GM13976 (cell line): Measurements from ENCODE around the gene DOHH.

ENCODE experiments used
- DNase-seq: peaks from one replicate; pipeline ENCODE4 v3.0.0; 2012; ENCODE audit warnings: low spot score
- in situ Hi-C: fragments of 300-500 bp; cut with MboI; formaldehyde crosslinking; loops from one replicate; pipeline ENCODE4 v1.12.0; 2022; ENCODE audit warnings: low sequenced_read_pairs, mixed read lengths, inconsistent platforms; ENCODE audit not compliant: unreplicated experiment
- TF ChIP-seq, protein P1 (sequence below): IDR thresholded peaks from 2 replicates; pipeline ENCODE4 v1.5.1; 2012; ENCODE audit warnings: borderline replicate concordance, mild to moderate bottlenecking; ENCODE audit not compliant: insufficient read depth; ENCODE audit errors: extremely low read depth, missing control alignments, control extremely low read depth

DOHH gene

DNA sequence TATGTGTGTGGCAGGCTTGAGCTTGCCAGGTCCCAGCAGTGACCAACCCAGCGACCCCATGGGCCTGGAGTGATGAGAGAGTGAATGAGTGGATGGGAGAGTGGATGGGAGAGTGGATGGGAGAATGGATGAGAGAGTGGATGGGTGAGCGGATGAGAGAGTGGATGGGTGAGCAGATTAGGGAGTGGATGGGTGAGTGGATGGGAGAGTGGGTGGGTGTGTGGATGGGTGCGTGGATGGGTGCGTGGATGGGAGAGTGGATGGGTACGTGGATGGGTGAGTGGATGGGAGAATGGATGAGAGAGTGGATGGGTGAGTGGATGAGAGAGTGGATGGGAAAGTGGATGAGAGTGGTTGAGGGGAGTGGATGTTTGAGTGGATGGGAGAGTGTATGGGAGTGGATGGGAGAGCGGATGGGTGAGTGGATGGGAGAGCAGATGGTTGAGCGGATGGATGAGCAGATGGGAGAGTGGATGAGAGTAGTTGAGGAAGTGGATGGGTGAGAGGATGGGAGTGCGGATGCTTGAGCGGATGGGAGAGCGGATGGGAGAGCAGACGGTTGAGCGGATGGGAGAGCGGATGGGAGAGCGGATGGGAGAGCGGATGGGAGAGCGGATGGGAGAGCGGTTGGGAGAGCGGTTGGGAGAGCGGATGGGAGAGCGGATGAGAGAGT is 28.2 kb upstream of the DOHH start:
- in situ Hi-C loops: no loop called here
- TF ChIP-seq, protein P1, sequence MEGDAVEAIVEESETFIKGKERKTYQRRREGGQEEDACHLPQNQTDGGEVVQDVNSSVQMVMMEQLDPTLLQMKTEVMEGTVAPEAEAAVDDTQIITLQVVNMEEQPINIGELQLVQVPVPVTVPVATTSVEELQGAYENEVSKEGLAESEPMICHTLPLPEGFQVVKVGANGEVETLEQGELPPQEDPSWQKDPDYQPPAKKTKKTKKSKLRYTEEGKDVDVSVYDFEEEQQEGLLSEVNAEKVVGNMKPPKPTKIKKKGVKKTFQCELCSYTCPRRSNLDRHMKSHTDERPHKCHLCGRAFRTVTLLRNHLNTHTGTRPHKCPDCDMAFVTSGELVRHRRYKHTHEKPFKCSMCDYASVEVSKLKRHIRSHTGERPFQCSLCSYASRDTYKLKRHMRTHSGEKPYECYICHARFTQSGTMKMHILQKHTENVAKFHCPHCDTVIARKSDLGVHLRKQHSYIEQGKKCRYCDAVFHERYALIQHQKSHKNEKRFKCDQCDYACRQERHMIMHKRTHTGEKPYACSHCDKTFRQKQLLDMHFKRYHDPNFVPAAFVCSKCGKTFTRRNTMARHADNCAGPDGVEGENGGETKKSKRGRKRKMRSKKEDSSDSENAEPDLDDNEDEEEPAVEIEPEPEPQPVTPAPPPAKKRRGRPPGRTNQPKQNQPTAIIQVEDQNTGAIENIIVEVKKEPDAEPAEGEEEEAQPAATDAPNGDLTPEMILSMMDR: no peak
- DNase-seq: no peak

DNA sequence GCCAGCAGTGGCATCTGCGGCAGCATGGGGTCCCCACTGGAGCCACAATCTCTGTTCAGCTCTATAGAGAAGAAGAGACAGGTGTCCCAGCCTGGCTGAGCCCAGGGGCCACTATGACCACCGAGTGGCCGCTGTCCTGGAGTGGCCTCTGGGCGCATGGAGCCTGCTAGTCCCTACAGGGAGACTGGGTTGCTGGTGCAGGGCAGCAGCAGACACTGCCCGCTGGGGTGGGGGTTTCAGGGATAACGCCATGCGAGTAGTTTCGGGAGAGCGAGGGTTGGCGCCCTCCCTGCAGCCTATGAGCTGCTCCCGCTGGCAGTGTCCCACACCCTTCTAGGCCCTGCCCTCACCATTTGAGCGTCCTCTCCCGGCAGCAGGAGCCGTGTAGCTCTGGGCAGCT is 27.6 kb upstream of the DOHH start:
- in situ Hi-C loops: no loop called here
- TF ChIP-seq, protein P1: no peak
- DNase-seq: no peak

DNA sequence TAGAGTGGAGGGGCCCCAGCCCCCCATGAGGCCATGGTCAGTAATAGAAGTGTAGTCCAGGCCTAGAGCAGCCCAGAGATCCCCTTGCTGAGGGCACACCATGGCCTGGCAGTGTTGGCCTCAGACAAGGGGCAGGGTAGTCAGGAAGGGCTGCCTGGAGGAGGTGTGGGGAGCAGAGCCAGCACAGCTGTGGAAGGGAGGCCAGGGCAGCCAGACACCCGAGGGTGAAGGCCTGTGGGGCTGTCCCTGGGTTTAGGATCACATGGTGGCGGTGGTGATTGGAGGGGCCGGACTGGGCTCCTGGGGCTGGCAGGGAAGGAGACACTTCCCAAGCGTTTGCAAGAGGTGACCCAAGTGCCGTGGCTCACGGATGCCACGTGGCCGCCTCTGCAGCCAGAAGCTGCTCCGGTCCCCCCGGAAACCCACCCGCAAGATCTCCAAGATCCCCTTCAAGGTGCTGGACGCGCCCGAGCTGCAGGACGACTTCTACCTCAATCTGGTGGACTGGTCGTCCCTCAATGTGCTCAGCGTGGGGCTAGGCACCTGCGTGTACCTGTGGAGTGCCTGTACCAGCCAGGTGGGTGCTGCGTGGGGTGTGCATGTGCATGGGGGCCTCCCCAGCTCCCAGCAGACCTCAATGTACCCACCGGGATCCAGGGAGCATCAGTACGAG is 26.9 kb upstream of the DOHH start:
- TF ChIP-seq, protein P1: no peak
- in situ Hi-C loops: no loop called here
- DNase-seq: no peak

DNA sequence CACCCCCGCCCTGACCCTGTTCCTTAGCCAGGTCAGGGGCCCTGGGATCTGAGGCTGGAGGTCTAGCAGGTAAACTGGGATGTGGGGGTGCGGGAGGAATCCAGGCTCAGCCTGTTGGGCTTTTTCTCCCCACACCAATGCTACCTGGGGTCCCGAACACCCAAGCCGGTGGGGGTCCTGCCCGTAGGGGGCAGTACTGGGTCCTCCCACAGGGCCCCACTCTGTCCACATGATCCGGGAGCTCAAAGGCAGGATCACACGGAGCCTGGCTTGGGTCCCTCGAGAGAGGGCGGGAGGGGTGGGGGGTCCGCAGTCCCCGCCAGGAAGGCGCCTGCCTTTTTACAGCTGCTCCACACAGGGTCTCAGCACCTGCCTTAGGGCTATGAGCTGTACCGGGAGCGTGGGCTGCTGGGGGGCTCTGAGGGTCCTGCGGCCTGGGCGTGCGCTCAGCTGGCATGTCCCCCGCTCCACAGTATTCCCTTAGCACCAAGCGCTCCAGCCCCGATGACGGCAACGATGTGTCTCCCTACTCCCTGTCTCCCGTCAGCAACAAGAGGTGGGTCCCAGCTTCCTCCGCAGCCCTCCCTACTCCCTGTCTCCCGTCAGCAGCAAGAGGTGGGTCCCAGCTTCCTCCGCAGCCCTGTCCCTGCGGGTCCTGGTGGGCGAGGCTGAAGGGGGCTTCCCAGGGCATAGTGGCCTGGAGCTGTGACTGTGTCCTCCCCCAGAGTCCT is 26.2 kb upstream of the DOHH start:
- TF ChIP-seq, protein P1: no peak
- in situ Hi-C loops: no loop called here
- DNase-seq: no peak

GRCh38 chr19:3524904-3525451 is 24.5 kb upstream of the DOHH start:
- in situ Hi-C loops: no loop called here
- no peak for DNase-seq
- TF ChIP-seq, protein P1: no peak

DNA sequence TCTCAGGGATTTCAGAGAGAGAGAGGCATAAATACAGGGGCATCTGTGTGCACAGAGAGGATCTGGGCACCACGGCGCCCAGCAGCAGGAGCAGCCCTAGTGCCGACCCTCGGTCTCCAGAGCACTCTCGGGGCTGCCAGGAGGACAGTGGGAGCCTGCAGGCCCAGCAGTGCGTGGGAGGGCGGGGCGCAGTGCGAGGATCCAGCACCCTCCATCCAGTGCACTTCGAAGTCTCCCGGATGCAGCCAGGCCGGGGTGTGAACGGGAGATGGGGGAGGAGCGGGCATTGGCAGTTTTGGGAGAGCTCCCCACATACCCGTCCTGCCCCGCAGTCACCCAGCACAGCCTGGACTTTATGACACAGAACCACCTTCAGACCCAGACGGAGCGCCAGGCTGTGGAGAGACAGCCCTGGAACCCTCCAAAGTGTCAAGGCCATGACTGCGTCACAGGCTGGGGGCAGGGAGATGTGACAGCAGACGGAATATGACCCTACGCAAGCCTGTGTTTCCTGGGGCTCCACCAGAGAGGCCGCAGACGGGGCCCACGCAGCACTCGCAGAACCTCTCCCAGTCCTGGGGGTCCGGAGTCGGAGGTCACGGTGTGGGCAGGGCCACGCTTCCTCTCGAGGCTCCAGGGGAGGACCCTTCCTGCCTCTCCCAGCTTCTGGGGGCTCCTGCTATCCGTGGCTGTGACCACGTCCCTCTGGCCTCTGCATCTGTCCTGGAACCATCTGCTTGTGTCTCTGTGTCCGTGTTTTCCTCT is 23.8 kb upstream of the DOHH start:
- TF ChIP-seq, protein P1: no peak
- in situ Hi-C loops: no loop called here
- no peak for DNase-seq
